H1 (cell line): Measurements from ENCODE around the gene TMEM125. TPM values are rescaled to one million over a fixed set of nuclear protein-coding genes. Genes with fewer than 3 reads are reported as not detected.

Source experiments
- RNF2 ChIP-seq: fragments of 200-900, 300-1000 bp; sonication (generic); IDR thresholded peaks from 2 replicates; pipeline ENCODE4 v1.7.1; 2016; ENCODE audit warnings: borderline replicate concordance, low read depth, mild to moderate bottlenecking, antibody characterized with exemption, low read length; ENCODE audit not compliant: poor library complexity, severe bottlenecking; ENCODE audit errors: missing control alignments
- TBP ChIP-seq: IDR thresholded peaks from 2 replicates; pipeline ENCODE4 v1.6.1; 2011; ENCODE audit warnings: low read depth, low read length, improper control_type of control experiment
- polyA plus RNA-seq, 7 experiments: library from polyadenylated mRNA; depleted of rRNA in 3 of 7; stranded (reverse) in 5 of 7; unstranded in 2 of 7; fragments of >200 nt in 5 of 7; fragments of 200-250 nt in 2 of 7; gene quantifications; 1 replicate in 5 of 7; 2 replicates in 1 of 7; 4 replicates in 1 of 7; pipeline versions ENCODE4 v1.2.1 to v1.2.3, GENCODE V29; 2011 to 2013; ENCODE audit warnings: missing spikeins in 2 of 7, mixed read lengths in 2 of 7
- total RNA-seq: library from RNA; stranded (reverse); fragmentation: NEBNext Ultra II Directional; extraction: Animal tissue kit (Norgen Biotek cat#: 25700); gene quantifications from 2 replicates; pipeline ENCODE4 v1.2.1, GENCODE V29; 2021

TMEM125 gene
- total and polyA plus RNA-seq, 2 of the 8 experiments (the other 6 are each of a cell fraction or from before 2014, with no cell fraction given), result 26.5 to 46.7 TPM

- TF ChIP-seq TBP, result no peak
- TF ChIP-seq RNF2, result no peak
- TF ChIP-seq, all 59 proteins: peak for 0
These were observed 6.9 kb downstream of the TMEM125 start (continued) for GRCh38 chr1:43276673-43277072.
